HG02642 (cell line): Measurements from ENCODE around the gene TRIM29.

Experiments
- ATAC-seq: cut with Tn5 transposase; IDR thresholded peaks from one replicate; pipeline ENCODE4 v1.9.1; 2021; ENCODE audit warnings: mild to moderate bottlenecking; ENCODE audit not compliant: unreplicated experiment, poor library complexity

The TRIM29 gene

GRCh38 chr11:120104041-120104565 is 33.8 kb downstream of the TRIM29 start:
- ATAC-seq: no peak

GRCh38 chr11:120102864-120103122 is 35.1 kb downstream of the TRIM29 start:
- no peak for ATAC-seq

GRCh38 chr11:120102050-120102863 is 35.7 kb downstream of the TRIM29 start:
- no peak for ATAC-seq

GRCh38 chr11:120098503-120099020 is 39.4 kb downstream of the TRIM29 start:
- no peak for ATAC-seq

- ATAC-seq: no peak
Observed at GRCh38 chr11:120097721-120098385, 40.1 kb downstream of the TRIM29 start.

GRCh38 chr11:120096369-120097191 is 41.3 kb downstream of the TRIM29 start:
- ATAC-seq: no peak

- no peak for ATAC-seq
Observed at GRCh38 chr11:120095516-120095915, 42.4 kb downstream of the TRIM29 start.

- ATAC-seq: no peak
Observed at GRCh38 chr11:120091701-120092100, 46.2 kb downstream of the TRIM29 start.

GRCh38 chr11:120091121-120091520 is 46.8 kb downstream of the TRIM29 start:
- ATAC-seq: no peak

GRCh38 chr11:120090411-120090810 is 47.5 kb downstream of the TRIM29 start:
- ATAC-seq: no peak

GRCh38 chr11:120089036-120090001 is 48.6 kb downstream of the TRIM29 start:
- ATAC-seq: no peak

- no peak for ATAC-seq
Observed at GRCh38 chr11:120088056-120088455, 49.9 kb downstream of the TRIM29 start.

GRCh38 chr11:120086651-120087050 is 51.3 kb downstream of the TRIM29 start:
- no peak for ATAC-seq

- no peak for ATAC-seq
Observed at GRCh38 chr11:120079750-120080610, 57.9 kb downstream of the TRIM29 start.

GRCh38 chr11:120078397-120078796 is 59.5 kb downstream of the TRIM29 start:
- no peak for ATAC-seq

GRCh38 chr11:120074076-120074475 is 63.8 kb downstream of the TRIM29 start:
- no peak for ATAC-seq

- no peak for ATAC-seq
Observed at GRCh38 chr11:120073196-120073595, 64.7 kb downstream of the TRIM29 start.

- ATAC-seq: no peak
Observed at GRCh38 chr11:120068114-120068573, 69.8 kb downstream of the TRIM29 start.
